ENCODE data around the gene SZT2.
"Not testable (repeated sequence)": the region's sequence is repeated elsewhere in the genome, so short reads cannot be mapped to it uniquely, and the experiment has no call there.

Gene SZT2

DNA sequence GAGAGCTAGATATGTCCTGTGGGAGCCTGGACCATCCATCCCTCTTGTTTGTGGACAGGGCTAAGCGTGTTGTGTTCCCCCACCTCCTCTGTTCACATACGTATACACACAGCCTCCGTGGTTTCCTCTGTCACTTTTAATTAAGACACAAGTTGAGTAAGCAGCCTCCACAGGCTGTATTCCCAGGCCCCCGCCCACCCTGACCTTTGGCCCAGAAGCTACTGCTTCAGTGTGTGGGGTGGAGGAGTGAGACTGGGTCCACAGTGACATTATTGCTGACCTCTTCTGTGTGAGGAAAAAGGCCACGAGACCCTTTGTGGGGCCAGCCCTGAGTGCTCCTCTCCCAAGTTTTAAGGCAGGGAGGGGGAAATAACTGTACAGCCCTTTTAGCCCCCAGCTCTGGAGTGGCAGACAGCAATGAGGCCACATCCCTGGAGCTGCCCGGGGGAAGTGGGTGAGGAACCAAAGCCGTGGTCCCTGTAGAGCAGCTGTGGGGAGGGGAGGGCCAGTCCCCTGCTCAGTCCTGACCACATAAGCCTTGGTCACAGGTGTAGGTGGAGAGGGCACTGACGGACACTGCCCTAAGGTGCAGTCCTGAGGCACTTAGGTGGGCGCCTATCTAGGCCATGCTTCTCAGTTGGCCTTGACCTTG lies 26.3 kb upstream of the SZT2 start:
- no peak for DNase-seq

DNA sequence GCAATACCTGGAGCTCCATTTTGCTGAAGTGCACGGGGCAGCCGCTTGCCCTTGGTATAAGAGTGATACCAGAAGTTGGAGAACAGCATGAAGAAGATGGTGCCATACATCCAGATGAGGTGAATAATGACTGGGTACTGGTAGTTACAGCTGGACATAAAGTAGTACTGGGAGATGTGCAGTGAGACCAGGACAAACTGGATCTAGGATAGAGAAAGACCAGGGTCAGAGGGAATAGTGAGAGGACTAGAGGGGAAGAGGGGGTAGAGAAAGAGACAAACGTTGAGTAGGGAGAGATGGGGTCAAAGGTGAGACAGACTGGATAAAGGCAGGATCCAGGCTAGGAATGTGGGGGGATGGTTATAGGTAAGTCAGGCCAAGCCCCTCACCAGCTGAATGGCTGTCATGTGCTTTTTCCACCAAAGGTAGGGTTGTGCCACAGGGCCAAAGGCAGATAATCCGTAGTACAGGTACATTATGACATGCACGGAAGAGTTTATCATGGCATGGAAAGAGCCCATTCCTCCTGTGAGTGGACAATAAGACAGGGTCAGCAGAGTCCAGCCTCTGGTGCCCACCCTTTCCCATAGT lies 25.7 kb upstream of the SZT2 start:
- DNase-seq, result no peak

DNA sequence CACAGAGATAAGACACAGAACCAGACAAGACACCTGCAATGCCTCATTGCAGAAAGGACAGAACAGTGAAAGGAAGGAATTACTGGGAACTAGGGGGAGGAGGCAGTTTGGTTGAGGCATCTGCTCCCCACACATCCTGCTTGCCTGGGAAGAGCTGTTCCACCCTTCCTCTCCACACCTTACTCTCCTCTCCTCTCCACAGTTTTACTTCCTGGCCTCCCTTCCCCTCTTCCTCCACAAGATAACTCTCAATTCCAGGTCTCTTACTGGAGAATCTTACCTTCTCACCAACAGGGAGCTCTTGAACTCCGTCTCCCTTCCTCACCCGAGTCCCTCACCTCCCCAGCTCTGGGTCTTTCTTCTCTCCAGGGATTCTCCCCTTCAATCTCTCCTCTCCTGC lies 24.0 kb upstream of the SZT2 start:
- no peak for DNase-seq

DNA sequence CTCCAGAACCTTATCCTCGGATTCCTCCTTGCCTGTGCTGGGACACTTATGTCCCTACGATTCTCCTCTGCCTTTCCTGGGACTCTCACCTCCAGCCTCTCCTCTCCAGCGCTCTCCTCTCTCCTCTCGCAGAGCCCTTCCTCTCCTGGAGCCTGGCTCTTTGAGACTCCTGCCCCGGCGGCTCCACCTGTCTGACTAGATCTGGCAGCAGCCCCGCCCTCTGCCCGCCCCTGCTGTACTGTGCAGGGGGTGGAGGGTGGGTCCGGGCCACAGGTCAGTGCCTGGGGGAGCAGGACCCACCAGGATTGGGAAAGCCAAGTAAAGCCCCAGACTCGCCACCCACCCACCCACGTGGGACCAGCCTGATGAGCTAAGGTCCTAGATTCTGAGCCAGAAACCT lies 23.5 kb upstream of the SZT2 start:
- no peak for DNase-seq

DNA sequence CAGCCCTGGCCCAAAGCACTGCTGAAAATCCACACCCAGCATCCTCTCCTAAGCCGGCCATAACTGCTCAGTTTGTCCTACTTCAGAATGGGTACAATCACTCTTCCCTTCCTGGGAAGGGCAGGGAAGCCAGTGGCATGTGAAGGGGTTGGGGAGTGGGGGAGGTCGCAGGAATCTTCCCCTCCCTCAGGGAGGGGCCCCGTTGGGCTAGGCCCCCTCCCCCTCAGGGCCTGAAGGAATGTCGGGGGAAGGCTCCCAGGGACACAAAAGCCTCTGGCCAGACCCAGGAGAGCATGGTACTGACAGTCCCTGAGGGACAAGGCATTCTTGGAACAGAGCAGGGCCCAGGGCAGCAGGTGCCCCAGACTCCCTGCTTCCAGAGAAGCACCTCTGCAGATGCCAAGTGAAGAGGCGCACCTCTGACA lies 23.1 kb upstream of the SZT2 start:
- DNase-seq, result no peak

DNA sequence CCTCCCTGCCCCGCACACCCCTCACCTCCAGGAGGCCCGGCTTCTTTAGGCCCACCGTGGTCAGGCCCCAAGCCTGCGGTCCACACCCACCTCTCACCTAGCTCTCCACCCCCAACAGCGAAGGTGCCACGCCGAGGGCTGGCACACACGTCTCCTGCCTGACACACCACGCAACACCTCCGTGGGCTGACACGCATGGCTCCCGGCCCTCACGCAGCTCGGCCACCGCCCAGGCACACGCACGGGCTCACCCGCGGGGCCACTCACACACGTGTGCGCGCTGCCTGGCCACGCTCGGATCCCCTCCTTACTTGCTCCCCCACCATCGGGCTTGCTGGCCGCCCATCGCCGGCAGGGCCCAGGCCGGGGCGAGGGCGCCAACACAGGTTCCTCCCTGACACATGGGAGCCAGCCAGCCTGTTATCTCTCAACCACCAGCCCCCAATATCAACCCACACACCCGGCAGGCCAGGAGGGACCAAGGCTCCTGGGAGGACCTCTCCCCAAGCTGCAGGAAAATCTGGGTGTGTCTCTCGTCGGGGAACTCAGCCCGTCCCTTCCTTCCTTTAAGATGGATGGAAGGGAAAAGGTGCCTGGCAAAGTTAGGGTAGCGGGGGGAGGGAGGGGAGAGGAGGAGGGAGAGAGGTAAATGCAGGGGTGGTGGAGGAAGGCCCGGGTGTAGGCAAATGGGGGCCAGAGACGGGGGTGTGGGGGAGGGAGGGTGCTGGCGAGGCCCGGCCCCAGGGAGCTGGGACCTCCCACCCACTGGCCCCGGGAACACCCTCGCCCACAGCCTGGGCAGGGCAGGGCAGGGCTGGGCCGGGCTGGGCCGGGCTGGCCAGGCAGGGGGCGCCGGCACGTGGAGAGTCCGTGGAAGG lies 22.4 kb upstream of the SZT2 start:
- DNase-seq, result peak; percentile 61 to 70

DNA sequence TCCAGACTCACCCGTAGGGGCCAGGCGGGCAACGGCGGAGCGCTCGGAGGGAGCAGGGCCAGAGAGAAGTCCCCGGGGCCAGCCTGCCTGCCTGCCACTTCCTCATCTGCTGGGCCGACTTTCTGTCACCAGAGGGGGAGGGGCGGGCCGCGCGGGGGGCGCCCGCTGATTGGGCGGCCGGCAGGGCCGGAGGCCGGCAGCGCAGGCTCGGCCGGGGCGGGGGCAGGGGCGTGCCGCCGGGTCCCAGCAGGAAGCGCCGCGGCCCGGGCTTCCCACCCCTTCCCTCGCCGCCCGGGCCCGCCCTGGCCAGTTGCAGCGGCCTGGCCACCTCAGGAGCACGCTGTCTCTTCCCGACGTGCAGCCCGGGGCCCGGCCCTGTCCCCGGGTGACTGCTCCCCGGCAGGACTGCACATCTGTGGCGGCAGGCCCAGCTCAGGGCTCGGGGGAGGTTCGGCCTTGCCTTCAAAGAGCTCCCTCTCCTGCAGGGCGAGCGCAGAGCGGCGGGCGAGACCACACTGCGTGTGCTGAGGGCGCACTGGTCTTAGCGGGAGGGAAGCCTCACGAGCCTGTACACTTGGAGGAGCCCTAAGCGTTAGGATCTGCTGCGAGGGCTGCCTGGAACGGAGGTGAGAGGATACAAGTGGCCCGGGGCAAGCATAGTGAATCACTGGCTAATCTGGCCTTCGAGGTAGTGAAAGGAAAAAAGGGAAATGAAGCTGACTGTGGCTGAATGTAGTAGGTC lies 21.6 kb upstream of the SZT2 start, which contains the start of gene ELOVL1:
Gene ELOVL1, minus strand, starts transcription at position 108 of the 742 bp plus-strand sequence. CDS start 2,402 bp downstream, outside the sequence.
- DNase-seq, result peak; percentile 61 to 70

DNA sequence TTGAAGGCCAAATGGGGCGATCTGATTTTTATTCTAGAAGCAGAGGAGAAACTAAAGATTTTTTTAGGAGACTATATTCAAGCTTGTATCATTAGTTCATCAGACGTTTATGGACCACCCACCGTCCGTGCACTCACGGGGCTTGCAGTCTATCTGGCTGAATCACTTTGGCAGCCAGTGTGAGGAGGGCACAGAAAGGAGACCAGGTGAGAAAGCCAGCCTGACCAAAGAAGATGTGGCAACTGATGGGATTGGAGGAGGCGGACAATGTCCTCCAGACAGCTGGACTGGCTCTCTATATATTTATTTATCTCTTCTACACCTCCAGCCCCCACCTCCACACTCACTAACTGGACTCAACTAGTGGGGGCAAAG lies 21.1 kb upstream of the SZT2 start:
- no peak for DNase-seq

DNA sequence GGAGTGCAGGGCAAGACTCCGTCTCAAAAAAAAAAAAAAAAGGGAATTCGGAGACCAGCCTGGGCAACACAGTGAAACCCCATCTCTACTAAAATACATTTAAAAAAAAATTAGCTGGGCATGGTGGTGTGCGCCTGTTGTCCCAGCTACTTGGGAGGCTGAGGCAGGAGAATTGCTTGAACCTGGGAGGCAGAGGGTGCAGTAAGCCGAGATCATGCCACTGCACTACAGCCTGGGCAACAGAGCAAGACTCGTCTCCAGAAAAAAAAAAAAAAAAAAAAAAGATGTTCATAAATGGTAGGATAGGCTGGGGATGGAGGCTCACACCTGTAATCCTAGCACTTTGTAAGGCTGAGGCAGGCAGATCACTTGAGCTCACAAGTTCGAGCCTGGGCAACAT lies 19.9 kb upstream of the SZT2 start:
- DNase-seq, result not testable (repeated sequence)

DNA sequence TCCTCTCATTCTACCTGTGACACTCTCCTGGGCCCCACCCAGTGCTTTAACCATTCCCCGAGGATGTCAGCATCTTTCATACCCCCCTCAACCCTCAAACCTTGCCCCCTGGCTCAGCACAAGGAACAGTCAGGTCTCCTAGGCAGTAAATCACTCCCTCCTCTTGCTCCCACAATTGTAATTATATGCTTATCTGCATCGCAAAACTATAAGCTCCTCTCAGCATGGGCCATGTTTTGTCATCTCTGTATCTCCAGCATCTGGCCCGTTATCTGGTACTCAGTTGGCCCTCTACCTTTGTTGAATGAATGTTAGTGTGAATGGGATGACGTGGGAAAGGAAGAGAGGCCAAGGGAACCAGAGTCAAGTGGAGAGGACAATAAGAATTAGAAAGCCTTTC lies 19.1 kb upstream of the SZT2 start:
- DNase-seq, result no peak

DNA sequence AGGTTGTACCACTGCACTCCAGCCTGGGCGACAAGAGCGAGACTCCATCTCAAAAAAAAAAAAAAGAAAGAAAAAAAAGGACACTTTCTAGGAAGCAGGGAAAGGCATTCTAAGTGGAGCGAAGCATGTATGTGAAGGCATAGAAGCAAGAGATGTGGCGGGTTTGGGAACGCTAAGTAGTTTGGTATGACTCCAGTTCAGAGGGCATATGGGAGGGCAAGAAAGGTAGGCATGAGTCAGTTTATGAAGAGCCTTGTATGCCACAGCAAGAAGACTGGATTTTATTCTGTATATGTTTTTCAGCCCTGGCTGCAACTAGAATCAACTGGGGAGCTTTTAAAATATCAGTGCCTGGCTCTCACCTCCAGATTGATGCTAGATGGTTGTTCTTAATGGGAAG lies 17.5 kb upstream of the SZT2 start:
- peak in 1 of 2 experiments; percentile 29 for DNase-seq

DNA sequence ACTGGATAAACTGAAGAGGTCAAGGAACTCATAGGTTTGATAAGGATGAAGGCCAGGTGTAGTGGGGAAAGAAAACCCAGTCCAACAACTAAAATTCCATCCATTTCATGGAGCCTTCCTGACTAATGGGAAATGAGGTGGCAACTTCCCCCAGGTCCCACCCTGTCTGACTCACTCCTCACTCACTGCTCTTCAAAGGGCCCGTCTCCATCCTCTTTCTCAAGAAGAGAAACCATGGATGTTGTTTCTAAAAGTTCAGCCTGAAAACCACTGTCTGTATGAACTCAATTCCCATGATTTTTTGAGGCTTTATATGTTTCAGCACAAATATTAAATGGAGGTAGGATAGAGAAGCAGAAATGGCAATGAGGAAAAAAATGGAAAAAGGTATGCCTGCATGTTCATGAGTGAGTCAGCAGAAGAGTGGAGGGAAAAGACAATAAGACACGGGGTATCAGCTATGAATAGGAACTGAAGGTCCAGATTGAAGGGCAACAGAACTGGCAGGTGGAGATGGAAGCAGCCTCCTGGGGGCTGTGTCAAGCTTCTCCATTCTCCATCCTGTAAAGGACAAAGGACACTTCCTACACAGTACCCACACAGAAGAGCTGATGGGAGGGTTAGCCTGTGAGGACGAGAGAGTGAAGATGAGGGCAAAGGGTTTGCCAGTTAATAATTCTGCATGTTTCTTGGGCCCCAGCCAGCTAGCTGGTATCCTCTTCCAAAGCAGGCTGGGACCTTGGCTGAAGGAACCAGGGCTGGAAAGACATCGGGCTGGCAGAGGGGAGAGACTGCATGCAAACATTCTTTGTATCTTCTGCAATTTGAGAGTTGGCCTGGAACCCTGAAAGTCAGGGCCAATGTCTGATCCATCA lies 16.4 kb upstream of the SZT2 start:
- DNase-seq, result peak; percentile 30 to 76

DNA sequence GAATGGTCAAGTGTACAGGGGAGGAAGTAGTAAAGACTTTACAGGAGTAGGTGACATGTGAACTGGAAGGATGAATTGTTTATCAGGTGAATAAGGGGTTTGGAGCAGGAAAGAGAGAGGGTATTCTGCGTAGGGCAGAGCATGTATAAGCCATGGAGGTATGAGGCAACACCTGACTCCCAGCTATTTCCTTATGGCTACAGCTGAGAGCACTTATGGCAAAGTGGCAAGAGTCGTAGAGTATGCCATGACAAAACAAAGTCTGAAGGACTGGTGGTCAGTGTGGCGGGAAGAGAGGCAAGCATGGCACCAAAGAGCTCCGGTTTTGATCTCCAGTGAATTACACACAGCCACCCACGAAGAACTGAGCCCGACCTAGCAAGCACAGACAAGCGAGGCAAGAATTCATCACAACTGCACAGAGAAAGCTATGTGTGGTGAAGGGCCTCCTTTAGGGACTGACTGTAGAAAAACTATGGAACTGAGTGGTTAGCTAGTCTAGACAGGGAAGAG lies 12.9 kb upstream of the SZT2 start:
- no peak for DNase-seq

DNA sequence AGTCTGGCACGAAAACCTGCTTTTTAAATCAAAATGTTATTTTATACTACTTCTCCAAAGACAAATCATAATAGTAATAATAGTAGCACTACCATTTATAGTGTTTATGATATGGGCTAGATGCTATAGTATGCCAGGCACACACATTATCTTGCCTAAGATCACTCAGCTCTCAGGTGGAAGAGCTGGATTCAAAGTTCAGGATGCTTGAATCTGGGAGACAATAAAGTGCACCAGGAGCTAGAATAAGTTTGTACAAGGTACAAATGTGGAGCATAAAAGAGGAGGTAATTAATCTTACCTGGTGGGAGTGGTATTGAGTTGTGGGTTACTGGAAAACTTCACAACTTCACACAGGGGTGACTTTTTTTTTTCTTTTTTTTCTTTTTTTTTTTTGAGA lies 11.9 kb upstream of the SZT2 start:
- DNase-seq, result no peak

DNA sequence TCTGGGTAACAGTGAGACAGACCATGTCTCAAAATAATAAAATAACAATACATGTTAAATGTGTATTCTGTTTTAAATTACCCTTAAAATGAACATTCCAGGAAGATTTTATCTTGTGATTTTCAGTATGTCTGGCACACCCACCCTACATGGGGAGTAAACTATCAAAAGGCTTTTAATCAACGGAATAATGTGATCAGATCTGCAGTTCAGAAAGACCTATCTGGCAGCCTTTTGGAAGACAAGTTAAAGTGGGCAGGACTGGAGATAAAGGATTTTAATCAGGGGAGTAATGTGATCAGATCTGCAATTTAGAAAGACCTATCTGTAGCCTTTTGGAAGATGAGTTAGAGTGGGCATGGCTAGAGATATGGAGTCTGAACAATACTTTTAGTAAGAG lies 10.2 kb upstream of the SZT2 start:
- DNase-seq, result no peak

DNA sequence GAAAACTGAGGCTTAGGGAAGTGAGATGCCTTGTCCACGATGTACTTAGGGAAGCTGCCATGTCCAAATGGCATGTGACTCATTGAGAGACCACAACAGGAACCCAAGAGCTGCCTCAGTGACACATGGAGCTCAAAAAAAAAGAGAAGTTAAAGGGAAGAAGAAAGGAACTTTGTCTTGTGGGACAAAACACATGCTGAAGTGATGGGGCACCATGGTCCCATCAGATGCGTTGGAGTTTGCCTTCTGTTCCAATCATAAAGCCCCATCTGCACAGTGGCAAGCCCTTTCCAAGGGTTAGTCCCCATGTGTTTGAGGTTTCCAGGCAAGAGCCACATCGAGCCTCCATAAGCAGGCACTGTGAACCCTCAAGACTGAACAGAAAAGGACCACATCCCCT lies 8.1 kb upstream of the SZT2 start:
- DNase-seq, result no peak

DNA sequence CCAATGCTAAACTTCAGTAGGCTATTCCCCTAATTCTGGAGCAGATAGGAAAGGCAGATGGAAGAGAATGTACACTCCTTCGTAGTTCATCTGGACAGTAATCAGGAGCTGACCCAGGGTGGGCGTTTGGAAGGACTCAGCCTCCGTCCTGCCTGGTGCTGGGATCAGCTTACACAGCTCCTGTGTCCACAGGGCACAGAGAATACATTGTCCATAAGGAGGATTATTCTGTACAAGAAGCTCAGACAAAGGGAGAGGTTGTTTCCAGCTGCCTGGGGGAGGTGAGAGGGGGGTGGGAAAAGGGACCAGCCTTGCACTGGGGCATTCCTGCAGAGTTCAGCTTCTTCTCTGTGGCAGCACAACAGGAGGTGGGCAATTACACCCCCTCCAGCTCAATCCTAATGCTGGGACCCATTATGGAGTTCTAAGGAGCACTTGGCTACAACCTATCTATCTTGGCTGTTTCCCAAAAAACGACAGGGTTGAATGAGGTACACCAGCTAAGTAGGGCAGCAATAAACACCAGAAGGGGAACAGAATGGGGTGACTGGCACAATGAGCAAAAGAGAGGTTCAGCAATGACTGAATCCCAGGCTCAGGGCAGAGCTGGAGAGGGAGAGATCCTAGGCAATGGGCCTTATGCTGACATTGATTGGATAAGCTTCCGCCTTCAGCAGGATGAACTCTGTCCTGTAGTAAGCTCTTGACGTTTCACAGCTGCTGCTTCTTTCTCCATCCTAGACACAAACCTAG lies 7.5 kb upstream of the SZT2 start:
- DNase-seq, result no peak

DNA sequence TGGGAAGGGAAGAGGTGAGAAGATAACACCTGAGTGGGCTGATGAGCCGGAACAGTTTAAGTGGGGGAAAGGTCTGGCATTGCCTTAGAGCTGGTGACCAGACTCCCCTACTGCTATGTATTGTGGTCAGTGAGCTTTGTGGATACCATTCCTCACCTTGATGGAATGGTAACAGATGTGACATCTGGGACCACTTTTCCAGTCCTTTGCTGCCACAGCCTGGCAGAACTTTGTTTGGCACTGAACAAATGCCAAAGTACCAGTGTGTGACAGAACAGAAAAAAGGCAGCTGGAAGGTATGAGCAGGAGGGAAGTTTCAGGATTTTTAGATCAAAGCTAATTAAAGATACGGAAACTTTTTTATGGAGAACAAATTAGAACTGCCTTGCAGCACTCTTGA lies 6.2 kb upstream of the SZT2 start:
- DNase-seq, result no peak

DNA sequence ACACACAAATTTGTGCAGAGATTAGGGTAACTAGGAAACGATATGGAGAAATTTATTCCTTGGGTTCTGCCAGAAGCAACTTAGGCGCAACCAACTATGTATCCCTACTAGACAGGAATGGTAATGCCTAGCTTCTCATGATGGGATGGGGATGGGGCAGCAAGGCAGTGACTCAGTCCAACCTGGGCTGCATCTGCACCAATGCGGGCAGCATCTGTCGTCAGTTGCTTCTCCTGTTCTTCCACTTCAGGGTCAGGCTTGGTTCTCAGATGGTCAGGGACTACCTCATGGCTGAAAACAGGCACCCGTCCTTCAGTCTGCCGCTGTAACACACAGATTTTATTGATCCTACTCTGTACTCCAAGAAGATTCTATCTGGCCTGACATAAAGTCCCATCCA lies 3.0 kb upstream of the SZT2 start:
- DNase-seq, result no peak

DNA sequence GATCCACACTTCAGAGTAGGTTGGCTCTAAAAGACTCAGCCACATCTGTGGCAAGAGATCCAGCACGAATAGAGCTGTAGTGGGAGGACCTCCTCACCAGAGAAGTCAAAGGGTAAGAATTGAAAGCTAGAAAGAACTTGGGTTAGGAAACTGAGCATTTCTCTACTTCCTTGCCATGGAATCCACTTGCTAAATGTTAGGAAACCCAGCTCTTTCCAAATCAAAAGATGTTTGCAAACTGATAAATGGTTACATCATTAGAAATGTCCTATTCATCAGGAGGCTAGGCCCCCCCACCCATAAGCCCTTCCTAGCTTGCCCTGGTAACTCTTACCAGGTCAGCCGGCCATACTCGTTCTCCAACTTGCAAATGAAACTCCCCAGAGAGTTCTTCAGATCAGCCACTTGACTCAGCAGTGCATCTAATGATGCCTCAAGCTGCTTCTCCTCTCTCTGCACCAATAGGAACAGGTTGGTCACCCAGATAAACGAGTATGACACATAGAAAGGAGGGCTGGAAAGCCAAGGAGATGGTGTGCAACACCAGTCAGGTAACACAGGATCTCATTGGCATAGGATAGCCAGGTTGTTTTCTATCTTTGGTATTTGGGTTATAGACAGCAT lies 1.6 kb upstream of the SZT2 start:
- DNase-seq, result no peak

DNA sequence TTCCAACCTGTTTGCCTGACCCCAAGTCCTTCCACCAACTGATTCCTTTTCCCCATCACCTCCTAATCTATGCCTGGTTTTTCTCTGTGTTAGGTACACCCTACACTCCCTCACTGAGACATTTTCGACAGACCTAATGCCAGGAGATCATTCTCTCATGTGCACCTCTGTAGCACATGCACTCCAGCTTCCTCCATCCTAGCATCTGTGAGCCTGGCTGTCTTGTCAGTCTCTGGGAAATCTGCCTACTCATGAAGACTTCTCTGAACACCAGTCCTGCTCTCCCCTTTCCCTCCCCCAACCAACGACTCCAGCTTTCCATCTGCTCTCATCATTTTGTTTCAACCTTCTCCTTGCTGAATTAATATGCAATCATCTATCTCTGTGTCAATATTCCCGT lies 1.1 kb upstream of the SZT2 start:
- no peak for DNase-seq

Measured in SW 1271 (cell line).